Smooth muscle cell (in vitro differentiated cells): Measurements from ENCODE around the gene TSPAN13. TPM values are rescaled to one million over a fixed set of nuclear protein-coding genes. Genes with fewer than 3 reads are reported as not detected.

Source experiments
- DNase-seq: peaks from one replicate; lab custom pipeline; 2025; ENCODE audit not compliant: unreplicated experiment; lab: John Stamatoyannopoulos, UW
- H2AFZ ChIP-seq: fragments of 200-600 bp; sonication (generic); 2 replicates; pipeline ENCODE4 v1.6.0; 2016; ENCODE audit warnings: antibody characterized with exemption, low read depth, mild to moderate bottlenecking
- H3F3A ChIP-seq: fragments of 200-600 bp; sonication (generic); 2 replicates; pipeline ENCODE4 v1.6.0; 2017; ENCODE audit warnings: antibody characterized with exemption, low read depth
- H3K27ac ChIP-seq: fragments of 200-600 bp; sonication (generic); 2 replicates; pipeline ENCODE4 v1.5.1; 2016; ENCODE audit warnings: low read depth, mild to moderate bottlenecking
- H3K27me3 ChIP-seq: fragments of 200-600 bp; sonication (generic); 2 replicates; pipeline ENCODE4 v1.6.1; 2016; ENCODE audit warnings: low read depth, mild to moderate bottlenecking
- H3K36me3 ChIP-seq: fragments of 200-600 bp; sonication (generic); 2 replicates; pipeline ENCODE4 v1.5.1; 2016; ENCODE audit warnings: low read depth
- H3K4me1 ChIP-seq: fragments of 200-600 bp; sonication (generic); 2 replicates; pipeline ENCODE4 v1.5.1; 2016; ENCODE audit warnings: low read depth
- H3K4me2 ChIP-seq: fragments of 200-600 bp; sonication (generic); 2 replicates; pipeline ENCODE4 v1.6.0; 2016; ENCODE audit warnings: mild to moderate bottlenecking
- H3K4me3 ChIP-seq: fragments of 200-600 bp; sonication (generic); 2 replicates; pipeline ENCODE4 v1.5.1; 2016; ENCODE audit warnings: mild to moderate bottlenecking
- H3K79me2 ChIP-seq: fragments of 200-600 bp; sonication (generic); 2 replicates; pipeline ENCODE4 v1.6.0; 2016; ENCODE audit warnings: low read depth, mild to moderate bottlenecking
- H3K9ac ChIP-seq: fragments of 200-600 bp; sonication (generic); 2 replicates; pipeline ENCODE4 v1.6.0; 2016; ENCODE audit warnings: low read depth
- H3K9me3 ChIP-seq: fragments of 200-600 bp; sonication (generic); replicated peaks from 2 replicates; pipeline ENCODE4 v1.5.1; 2016; ENCODE audit warnings: low read depth
- H4K20me1 ChIP-seq: fragments of 200-600 bp; sonication (generic); 2 replicates; pipeline ENCODE4 v1.6.0; 2016; ENCODE audit warnings: low read depth
- WGBS: methylation state at CpG from one replicate; pipeline ENCODE4 v1.1.7; 2016; ENCODE audit warnings: low lambda C conversion rate; 5-methylcytosine and 5-hydroxymethylcytosine counted together
- polyA plus RNA-seq: library from polyadenylated mRNA; unstranded; fragments of >200 nt; fragmentation: Nextera tagmentation; extraction: Ambion mirVana; gene quantifications from 2 replicates; pipeline ENCODE4 v1.2.1, GENCODE V29; 2016
- total RNA-seq: library from RNA; depleted of rRNA; stranded (reverse); fragments of >200 nt; gene quantifications from 2 replicates; pipeline ENCODE4 v1.2.3, GENCODE V29; 2014
- TF ChIP-seq, protein P1 (sequence below): fragments of 200-600 bp; sonication (generic); IDR thresholded peaks from 2 replicates; pipeline ENCODE4 v1.5.1; 2017; ENCODE audit warnings: borderline replicate concordance, mild to moderate bottlenecking, antibody characterized with exemption; ENCODE audit not compliant: insufficient read depth, poor library complexity, severe bottlenecking

Gene TSPAN13
- total and polyA plus RNA-seq, 2 experiments from 2014 or later: 103 to 142 TPM

- H3K79me2 ChIP-seq: no peaks in the 10 kb centered on the region
- no peaks in the 10 kb centered on the region for H3F3A ChIP-seq
- no peaks in the 10 kb centered on the region for H3K27me3 ChIP-seq
- WGBS: 56% methylated on average over 1 of the region's 1 CpG
- H3K4me2 ChIP-seq: no peak overlapping the region
- TF ChIP-seq, protein P1, sequence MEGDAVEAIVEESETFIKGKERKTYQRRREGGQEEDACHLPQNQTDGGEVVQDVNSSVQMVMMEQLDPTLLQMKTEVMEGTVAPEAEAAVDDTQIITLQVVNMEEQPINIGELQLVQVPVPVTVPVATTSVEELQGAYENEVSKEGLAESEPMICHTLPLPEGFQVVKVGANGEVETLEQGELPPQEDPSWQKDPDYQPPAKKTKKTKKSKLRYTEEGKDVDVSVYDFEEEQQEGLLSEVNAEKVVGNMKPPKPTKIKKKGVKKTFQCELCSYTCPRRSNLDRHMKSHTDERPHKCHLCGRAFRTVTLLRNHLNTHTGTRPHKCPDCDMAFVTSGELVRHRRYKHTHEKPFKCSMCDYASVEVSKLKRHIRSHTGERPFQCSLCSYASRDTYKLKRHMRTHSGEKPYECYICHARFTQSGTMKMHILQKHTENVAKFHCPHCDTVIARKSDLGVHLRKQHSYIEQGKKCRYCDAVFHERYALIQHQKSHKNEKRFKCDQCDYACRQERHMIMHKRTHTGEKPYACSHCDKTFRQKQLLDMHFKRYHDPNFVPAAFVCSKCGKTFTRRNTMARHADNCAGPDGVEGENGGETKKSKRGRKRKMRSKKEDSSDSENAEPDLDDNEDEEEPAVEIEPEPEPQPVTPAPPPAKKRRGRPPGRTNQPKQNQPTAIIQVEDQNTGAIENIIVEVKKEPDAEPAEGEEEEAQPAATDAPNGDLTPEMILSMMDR: no peak
- no peak overlapping the region for H3K27ac ChIP-seq
- no peaks in the 10 kb centered on the region for H4K20me1 ChIP-seq
- no peak for DNase-seq
- no peak overlapping the region for H2AFZ ChIP-seq
- H3K4me3 ChIP-seq: no peak overlapping the region
- no peaks in the 10 kb centered on the region for H3K9me3 ChIP-seq
- H3K4me1 ChIP-seq: peaks cover 27% of the 10 kb centered on the region
- no peak overlapping the region for H3K9ac ChIP-seq
- H3K36me3 ChIP-seq: no peaks in the 10 kb centered on the region
These were observed 6.5 kb upstream of the TSPAN13 start for GRCh38 chr7:16747102-16747501.

GRCh38 chr7:16753932-16754855 lies 639 bp downstream of the TSPAN13 start:
- DNase-seq: peak; percentile 45
- H3K27me3 ChIP-seq: no peaks in the 10 kb centered on the region
- H3K79me2 ChIP-seq: peaks cover 35% of the 10 kb centered on the region
- peak overlapping the region; percentile 93 for H3K4me3 ChIP-seq
- H3F3A ChIP-seq: peaks cover 17% of the 10 kb centered on the region
- TF ChIP-seq, protein P1: no peak
- H4K20me1 ChIP-seq: peaks cover 19% of the 10 kb centered on the region
- peak overlapping the region; percentile 80 for H3K9ac ChIP-seq
- peak overlapping the region; percentile 88 for H3K27ac ChIP-seq
- H2AFZ ChIP-seq: peak overlapping the region; percentile 72
- H3K9me3 ChIP-seq: no peaks in the 10 kb centered on the region
- H3K4me2 ChIP-seq: peak overlapping the region; percentile 88
- H3K4me1 ChIP-seq: peaks cover 24% of the 10 kb centered on the region
- no peaks in the 10 kb centered on the region for H3K36me3 ChIP-seq
- WGBS: 1% methylated on average over 58 of the region's 58 CpGs

- peak overlapping the region; percentile 88 for H3K27ac ChIP-seq
- peaks cover 42% of the 10 kb centered on the region for H3K79me2 ChIP-seq
- H3K4me3 ChIP-seq: peak overlapping the region; percentile 93
- H3K4me1 ChIP-seq: peaks cover 24% of the 10 kb centered on the region
- no peak for DNase-seq
- peak overlapping the region; percentile 72 for H2AFZ ChIP-seq
- H3K4me2 ChIP-seq: peak overlapping the region; percentile 88
- no peaks in the 10 kb centered on the region for H3K27me3 ChIP-seq
- peaks cover 21% of the 10 kb centered on the region for H4K20me1 ChIP-seq
- no peaks in the 10 kb centered on the region for H3K36me3 ChIP-seq
- peaks cover 17% of the 10 kb centered on the region for H3F3A ChIP-seq
- TF ChIP-seq, protein P1: no peak
- H3K9me3 ChIP-seq: no peaks in the 10 kb centered on the region
- peak overlapping the region; percentile 80 for H3K9ac ChIP-seq
- 18% methylated on average over 6 of the region's 6 CpGs for WGBS
These were observed 1.3 kb downstream of the TSPAN13 start for GRCh38 chr7:16754856-16755317.
